Measurements from ENCODE around the gene RIOX2. TPM values are rescaled to one million over a fixed set of nuclear protein-coding genes. Genes with fewer than 3 reads are reported as not detected.

RIOX2 gene
- polyA plus RNA-seq, 1 donor (not counting 4 experiments of a cell fraction or from before 2014, with no cell fraction given): 45.2 TPM

DNA sequence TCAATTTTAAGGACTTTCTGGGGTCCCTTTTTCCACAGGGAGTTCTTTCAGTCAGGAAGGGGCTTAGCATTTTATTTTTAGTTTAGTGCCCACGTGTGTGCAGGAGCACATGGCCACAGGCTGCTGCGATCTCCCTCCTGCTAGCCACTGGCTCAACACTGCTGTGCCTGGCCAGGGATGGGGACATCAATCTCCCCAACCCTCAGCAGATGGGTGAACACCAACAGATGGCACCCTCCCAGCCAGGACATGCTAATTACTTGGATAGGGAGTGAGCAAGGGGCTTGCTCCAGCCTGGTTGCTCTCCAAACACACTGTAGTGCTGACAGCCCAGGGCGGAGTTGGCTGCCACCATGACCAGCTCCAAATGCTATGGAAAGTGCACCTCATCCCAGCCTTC is 7.4 kb upstream of the RIOX2 start:
- FAIRE-seq: no peak
- H4K20me1 ChIP-seq (ENCODE audit: control insufficient read depth, extremely low read depth, insufficient read depth, low read length): no peaks in the 10 kb centered on the region

DNA sequence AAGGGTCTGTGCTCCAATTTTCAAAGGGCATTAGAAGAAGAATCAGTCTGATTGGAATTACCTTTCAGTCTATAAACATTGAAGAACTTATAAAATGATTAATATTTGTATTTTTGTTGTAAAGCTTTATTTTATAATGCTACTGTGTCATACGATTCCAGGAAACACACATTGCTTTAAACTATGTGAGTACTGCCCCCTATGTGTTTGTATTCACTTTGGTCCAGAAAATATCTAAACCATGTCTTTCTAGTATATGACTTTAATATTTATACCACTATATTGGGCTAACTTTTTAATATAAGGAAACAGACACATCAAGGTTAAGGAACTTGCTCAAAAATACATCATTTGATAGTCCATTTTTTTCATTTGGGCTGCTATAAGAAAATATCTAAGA is 3.2 kb upstream of the RIOX2 start:
- FAIRE-seq (no peak), DNase-seq (ENCODE audit: low read depth, low spot score) (no peak)
- Histone ChIP-seq H3K4me3 (ENCODE audit: control insufficient read depth in 2 of 3, extremely low read depth in 1 of 3, insufficient read depth in 2 of 3, low read depth in 1 of 3, low read length in 3 of 3) (no peak overlapping the region), H2AFZ (ENCODE audit: control insufficient read depth, low read length) (no peak overlapping the region), H4K20me1 (ENCODE audit: control insufficient read depth, extremely low read depth, insufficient read depth, low read length) (no peaks in the 10 kb centered on the region), H3K9me1 (ENCODE audit: control insufficient read depth, extremely low read depth, insufficient read depth, low read length) (no peaks in the 10 kb centered on the region), H3K4me1 (ENCODE audit: control insufficient read depth, extremely low read depth, insufficient read depth, low read length) (peaks cover 8% of the 10 kb centered on the region), H3K79me2 (ENCODE audit: control insufficient read depth, insufficient read depth, low read length) (peaks cover 12% of the 10 kb centered on the region), H3K27ac (ENCODE audit: control insufficient read depth, insufficient read depth, low read length) (no peak overlapping the region), H3K36me3 (ENCODE audit: control insufficient read depth in 2 of 2, extremely low read depth in 1 of 2, insufficient read depth in 2 of 2, low read length in 2 of 2) (no peaks in the 10 kb centered on the region), H3K4me2 (ENCODE audit: control insufficient read depth, extremely low read depth, insufficient read depth, low read depth, low read length) (no peak overlapping the region), H3K9ac (ENCODE audit: control insufficient read depth, extremely low read depth, insufficient read depth, low read length) (no peak overlapping the region), H3K27me3 (ENCODE audit: control insufficient read depth, extremely low read depth, insufficient read depth, low read length) (no peaks in the 10 kb centered on the region), H3K9me3 (ENCODE audit: control insufficient read depth, low read depth, low read length) (no peaks in the 10 kb centered on the region)
- TF ChIP-seq, protein P1, sequence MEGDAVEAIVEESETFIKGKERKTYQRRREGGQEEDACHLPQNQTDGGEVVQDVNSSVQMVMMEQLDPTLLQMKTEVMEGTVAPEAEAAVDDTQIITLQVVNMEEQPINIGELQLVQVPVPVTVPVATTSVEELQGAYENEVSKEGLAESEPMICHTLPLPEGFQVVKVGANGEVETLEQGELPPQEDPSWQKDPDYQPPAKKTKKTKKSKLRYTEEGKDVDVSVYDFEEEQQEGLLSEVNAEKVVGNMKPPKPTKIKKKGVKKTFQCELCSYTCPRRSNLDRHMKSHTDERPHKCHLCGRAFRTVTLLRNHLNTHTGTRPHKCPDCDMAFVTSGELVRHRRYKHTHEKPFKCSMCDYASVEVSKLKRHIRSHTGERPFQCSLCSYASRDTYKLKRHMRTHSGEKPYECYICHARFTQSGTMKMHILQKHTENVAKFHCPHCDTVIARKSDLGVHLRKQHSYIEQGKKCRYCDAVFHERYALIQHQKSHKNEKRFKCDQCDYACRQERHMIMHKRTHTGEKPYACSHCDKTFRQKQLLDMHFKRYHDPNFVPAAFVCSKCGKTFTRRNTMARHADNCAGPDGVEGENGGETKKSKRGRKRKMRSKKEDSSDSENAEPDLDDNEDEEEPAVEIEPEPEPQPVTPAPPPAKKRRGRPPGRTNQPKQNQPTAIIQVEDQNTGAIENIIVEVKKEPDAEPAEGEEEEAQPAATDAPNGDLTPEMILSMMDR (optimal IDR thresholded peaks at IDR 0.05 in 1 of 3, IDR thresholded peaks at IDR 0.05 in 1 of 3, conservative IDR thresholded peaks at IDR 0.05 in 1 of 3; ENCODE audit: extremely low read depth in 1 of 3, insufficient read depth in 2 of 3, low read length in 3 of 3): no peak
- TF ChIP-seq EZH2 (IDR thresholded peaks at IDR 0.05; ENCODE audit: low read length): no peak
- dilution Hi-C loops (cut with MboI; ENCODE audit: extremely low pct_ligation_motif_present, low sequenced_read_pairs): no loop called here

More for the DNA sequence above, 7.4 kb upstream of the RIOX2 start:
- H3K9me3 ChIP-seq (ENCODE audit: control insufficient read depth, low read depth, low read length): no peaks in the 10 kb centered on the region
- H3K27me3 ChIP-seq (ENCODE audit: control insufficient read depth, extremely low read depth, insufficient read depth, low read length): no peaks in the 10 kb centered on the region
- H3K9ac ChIP-seq (ENCODE audit: control insufficient read depth, extremely low read depth, insufficient read depth, low read length): no peak overlapping the region
- H2AFZ ChIP-seq (ENCODE audit: control insufficient read depth, low read length): no peak overlapping the region
- no peak overlapping the region for H3K4me2 ChIP-seq (ENCODE audit: control insufficient read depth, extremely low read depth, insufficient read depth, low read depth, low read length)
- dilution Hi-C loops (cut with MboI; ENCODE audit: extremely low pct_ligation_motif_present, low sequenced_read_pairs): no loop called here
- no peak overlapping the region for H3K4me3 ChIP-seq (ENCODE audit: control insufficient read depth in 2 of 3, extremely low read depth in 1 of 3, insufficient read depth in 2 of 3, low read depth in 1 of 3, low read length in 3 of 3)
- H3K36me3 ChIP-seq (ENCODE audit: control insufficient read depth in 2 of 2, extremely low read depth in 1 of 2, insufficient read depth in 2 of 2, low read length in 2 of 2): no peaks in the 10 kb centered on the region
- DNase-seq (ENCODE audit: low read depth, low spot score): no peak
- H3K79me2 ChIP-seq (ENCODE audit: control insufficient read depth, insufficient read depth, low read length): no peaks in the 10 kb centered on the region
- H3K27ac ChIP-seq (ENCODE audit: control insufficient read depth, insufficient read depth, low read length): no peak overlapping the region
- H3K9me1 ChIP-seq (ENCODE audit: control insufficient read depth, extremely low read depth, insufficient read depth, low read length): no peaks in the 10 kb centered on the region
- H3K4me1 ChIP-seq (ENCODE audit: control insufficient read depth, extremely low read depth, insufficient read depth, low read length): no peaks in the 10 kb centered on the region
- TF ChIP-seq, protein P1 (optimal IDR thresholded peaks at IDR 0.05 in 1 of 3, IDR thresholded peaks at IDR 0.05 in 1 of 3, conservative IDR thresholded peaks at IDR 0.05 in 1 of 3; ENCODE audit: extremely low read depth in 1 of 3, insufficient read depth in 2 of 3, low read length in 3 of 3): no peak
- TF ChIP-seq EZH2 (IDR thresholded peaks at IDR 0.05; ENCODE audit: low read length): no peak
